NCI-H82 treated with DMSO at 0.1 percent for 48 hours (cell line): ENCODE data around the gene CPSF4L.
A peak's percentile ranks its signal among the peaks of the same experiment; 100 is the strongest.
"Not testable (repeated sequence)": the region's sequence is repeated elsewhere in the genome, so short reads cannot be mapped to it uniquely, and the experiment has no call there.

ENCODE experiments used
- DNase-seq: peaks from one replicate; lab custom pipeline; 2025; ENCODE audit not compliant: unreplicated experiment; lab: John Stamatoyannopoulos, UW

Gene CPSF4L

GRCh38 chr17:73269791-73270190, 8.1 kb upstream of the CPSF4L start:
- DNase-seq: no peak

- DNase-seq: no peak
Observed at GRCh38 chr17:73269329-73269615, 7.6 kb upstream of the CPSF4L start.

GRCh38 chr17:73268582-73269328, 7.1 kb upstream of the CPSF4L start:
- no peak for DNase-seq

GRCh38 chr17:73267648-73268537, 6.2 kb upstream of the CPSF4L start:
- no peak for DNase-seq

GRCh38 chr17:73266796-73267195, 5.1 kb upstream of the CPSF4L start:
- no peak for DNase-seq

- no peak for DNase-seq
Observed at GRCh38 chr17:73265646-73266640, 4.3 kb upstream of the CPSF4L start.

GRCh38 chr17:73264448-73264847, 2.8 kb upstream of the CPSF4L start:
- not testable (repeated sequence) for DNase-seq

- no peak for DNase-seq
Observed at GRCh38 chr17:73262676-73263642, 1.3 kb upstream of the CPSF4L start.

GRCh38 chr17:73261952-73262675, 434 bp upstream of the CPSF4L start:
- DNase-seq: no peak

- no peak for DNase-seq
Observed at GRCh38 chr17:73257516-73257915, 4.2 kb downstream of the CPSF4L start.

GRCh38 chr17:73256220-73256619, 5.5 kb downstream of the CPSF4L start:
- no peak for DNase-seq

- peak; percentile 18 for DNase-seq
Observed at GRCh38 chr17:73255671-73256181, 6.0 kb downstream of the CPSF4L start.

GRCh38 chr17:73251871-73252270, 9.8 kb downstream of the CPSF4L start:
- no peak for DNase-seq

- DNase-seq: no peak
Observed at GRCh38 chr17:73250851-73251640, 10.6 kb downstream of the CPSF4L start.

- peak; percentile 89 for DNase-seq
Observed at GRCh38 chr17:73249700-73250099, 12.0 kb downstream of the CPSF4L start.

GRCh38 chr17:73248532-73248931, 13.1 kb downstream of the CPSF4L start:
- DNase-seq: peak; percentile 71

- DNase-seq: no peak
Observed at GRCh38 chr17:73247726-73248125, 14.0 kb downstream of the CPSF4L start.

- DNase-seq: no peak
Observed at GRCh38 chr17:73240561-73240960, 21.1 kb downstream of the CPSF4L start.
